ENCODE data around the gene TMPRSS6.
A peak's percentile ranks its signal among the peaks of the same experiment; 100 is the strongest.

Gene TMPRSS6

DNA sequence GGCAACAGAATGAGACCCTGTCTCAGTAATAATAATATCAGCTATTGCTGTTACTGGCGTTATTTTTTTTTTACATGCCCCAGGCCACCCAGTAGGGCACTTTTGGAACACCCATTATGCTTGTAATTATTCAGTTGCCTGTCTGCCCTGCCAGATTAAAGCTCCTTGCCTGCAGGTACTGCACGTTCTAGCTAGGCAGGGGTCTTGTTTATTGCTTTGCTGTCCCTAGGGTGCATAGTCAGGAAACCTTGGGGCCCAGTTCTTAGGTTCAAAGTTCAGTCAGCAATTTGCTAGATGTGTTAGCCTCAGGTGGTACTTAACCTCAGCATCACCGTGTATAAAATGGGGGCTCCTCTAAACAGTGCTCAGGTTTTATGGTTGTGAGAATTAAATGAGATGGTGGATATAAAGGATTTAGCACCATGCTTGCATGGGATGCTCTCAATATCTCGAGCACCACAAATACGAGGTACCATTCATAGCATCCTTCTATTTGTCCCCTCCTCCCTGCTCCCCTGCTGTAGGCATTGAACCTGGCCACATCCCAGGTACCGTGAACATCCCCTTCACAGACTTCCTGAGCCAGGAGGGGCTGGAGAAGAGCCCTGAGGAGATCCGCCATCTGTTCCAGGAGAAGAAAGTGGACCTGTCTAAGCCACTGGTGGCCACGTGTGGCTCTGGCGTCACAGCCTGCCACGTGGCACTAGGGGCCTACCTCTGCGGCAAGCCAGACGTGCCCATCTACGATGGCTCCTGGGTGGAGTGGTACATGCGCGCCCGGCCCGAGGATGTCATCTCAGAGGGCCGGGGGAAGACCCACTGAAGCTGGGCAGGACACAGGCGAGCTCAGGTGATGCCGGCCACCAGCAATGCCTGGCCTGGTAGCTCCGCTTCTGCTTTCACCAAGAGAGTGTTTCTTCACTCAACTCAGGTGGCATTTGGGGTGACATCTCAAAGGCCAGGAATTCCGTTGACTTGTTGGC, 80.5 kb downstream of the TMPRSS6 start:
- no peak for DNase-seq (ENCODE audit: low read depth)

DNA sequence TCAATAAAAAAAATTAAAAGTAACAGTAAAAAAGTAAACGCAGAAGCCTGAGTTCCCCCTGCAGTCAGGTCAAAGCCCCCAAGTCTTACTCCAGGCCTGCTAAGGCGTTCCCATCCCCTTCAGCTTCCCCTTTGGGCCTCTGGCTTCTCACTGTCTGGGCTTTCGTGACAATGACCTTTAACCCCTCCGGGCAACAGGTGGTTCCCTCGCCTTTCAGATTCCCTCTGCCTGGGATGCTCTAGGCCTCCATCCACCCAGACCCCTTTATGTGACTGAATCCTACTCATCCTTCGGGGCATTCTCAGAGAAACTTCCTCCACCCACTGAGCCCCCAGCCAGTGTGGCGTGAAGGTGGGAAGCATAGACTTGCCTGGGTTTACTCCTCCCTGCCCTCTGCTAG, 82.0 kb downstream of the TMPRSS6 start:
- no peak for DNase-seq (ENCODE audit: low read depth)

DNA sequence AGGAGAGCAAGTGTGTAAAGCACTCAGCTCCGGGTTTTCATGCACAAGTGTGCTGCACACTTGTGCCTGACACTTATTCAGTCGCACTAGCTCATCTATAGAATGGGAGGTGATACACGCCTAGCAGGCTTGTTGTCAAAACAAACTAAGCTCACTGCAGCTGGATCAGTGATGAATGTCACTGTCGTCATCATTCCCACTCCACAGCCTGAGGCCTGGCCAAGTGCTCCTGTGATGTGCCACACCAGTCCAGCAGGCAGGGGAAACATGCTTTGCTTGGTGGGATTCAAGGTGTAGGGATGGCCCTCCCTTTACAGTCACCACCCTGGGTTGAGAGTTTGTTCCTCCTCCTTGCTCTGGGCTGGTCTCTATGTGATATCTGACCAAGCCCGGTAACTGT, 83.2 kb downstream of the TMPRSS6 start:
- no peak for DNase-seq (ENCODE audit: low read depth)

DNA sequence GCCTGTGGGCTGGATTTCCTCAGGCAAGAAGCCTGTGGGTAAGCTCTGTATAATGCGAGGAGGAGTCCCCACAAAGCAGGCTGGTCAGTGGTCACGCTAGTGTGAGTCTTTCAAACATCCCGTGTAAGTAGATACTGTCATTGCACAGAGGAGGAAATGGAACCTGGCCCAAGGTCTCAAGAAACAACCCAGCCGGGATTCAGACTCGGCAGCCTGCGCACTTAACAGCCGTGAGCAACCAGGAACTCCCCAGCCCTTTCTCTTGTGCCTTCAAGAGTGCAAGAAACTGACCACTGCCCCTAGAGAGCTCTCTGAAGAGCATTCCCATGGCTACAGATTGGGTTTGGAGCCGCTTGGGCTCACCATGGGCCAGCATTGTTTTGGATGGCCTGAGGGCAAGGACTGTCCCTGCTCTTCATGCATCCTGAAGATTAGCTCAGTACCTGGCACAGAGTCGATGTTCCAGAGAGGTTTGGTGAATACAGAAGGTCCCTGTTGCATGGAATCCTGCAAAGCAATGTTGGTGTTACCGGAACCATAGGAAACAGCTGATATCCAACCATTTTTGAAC, 83.9 kb downstream of the TMPRSS6 start:
- DNase-seq (ENCODE audit: low read depth) = no peak

DNA sequence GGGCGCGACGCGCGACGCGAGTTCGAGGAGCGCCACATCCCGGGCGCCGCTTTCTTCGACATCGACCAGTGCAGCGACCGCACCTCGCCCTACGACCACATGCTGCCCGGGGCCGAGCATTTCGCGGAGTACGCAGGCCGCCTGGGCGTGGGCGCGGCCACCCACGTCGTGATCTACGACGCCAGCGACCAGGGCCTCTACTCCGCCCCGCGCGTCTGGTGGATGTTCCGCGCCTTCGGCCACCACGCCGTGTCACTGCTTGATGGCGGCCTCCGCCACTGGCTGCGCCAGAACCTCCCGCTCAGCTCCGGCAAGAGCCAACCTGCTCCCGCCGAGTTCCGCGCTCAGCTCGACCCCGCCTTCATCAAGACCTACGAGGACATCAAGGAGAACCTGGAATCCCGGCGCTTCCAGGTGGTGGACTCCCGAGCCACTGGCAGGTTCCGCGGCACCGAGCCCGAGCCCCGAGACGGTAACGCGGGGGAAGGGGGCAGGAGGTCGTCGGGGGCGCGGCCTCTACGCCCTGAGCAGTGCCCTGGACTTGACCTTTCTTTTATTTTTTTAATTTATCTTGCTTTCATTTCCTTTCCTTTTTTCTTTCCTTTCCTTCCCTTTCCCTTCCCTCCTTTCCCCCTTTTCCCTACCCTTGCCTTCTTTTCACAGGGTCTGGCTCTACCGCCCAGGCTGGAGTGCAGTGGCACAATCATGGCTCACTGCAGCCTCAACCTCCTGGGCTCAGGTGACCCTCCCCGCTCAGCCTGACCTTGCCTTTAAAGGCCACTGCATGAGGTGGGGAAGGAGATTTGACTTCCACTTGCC, 85.0 kb downstream of the TMPRSS6 start:
- DNase-seq (ENCODE audit: low read depth) = no peak

DNA sequence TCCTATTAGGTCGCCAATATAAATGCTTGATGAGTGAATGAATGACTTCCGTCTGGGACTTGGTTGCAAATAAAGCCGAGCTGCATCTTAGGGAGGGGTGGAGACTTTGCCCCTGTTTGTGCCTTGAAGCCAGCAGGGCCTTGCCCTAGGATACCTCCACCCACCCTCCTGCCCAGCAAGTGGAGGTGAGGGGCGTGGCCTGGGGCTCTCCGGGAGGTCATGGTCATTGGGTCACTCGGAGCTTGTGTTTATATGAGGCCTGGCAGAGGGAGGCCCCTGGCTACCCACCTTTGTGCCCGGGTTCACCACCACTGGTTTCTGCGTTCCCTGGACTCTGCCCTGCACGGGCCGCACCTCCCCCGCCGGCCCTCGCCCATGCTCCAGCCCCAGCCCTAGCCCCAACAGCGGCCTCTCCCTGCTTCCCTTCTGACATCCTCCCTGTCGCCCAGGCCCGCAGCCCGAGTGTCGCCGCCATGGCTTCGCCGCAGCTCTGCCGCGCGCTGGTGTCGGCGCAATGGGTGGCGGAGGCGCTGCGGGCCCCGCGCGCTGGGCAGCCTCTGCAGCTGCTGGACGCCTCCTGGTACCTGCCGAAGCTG, 85.7 kb downstream of the TMPRSS6 start:
- DNase-seq (ENCODE audit: low read depth) = no peak

DNA sequence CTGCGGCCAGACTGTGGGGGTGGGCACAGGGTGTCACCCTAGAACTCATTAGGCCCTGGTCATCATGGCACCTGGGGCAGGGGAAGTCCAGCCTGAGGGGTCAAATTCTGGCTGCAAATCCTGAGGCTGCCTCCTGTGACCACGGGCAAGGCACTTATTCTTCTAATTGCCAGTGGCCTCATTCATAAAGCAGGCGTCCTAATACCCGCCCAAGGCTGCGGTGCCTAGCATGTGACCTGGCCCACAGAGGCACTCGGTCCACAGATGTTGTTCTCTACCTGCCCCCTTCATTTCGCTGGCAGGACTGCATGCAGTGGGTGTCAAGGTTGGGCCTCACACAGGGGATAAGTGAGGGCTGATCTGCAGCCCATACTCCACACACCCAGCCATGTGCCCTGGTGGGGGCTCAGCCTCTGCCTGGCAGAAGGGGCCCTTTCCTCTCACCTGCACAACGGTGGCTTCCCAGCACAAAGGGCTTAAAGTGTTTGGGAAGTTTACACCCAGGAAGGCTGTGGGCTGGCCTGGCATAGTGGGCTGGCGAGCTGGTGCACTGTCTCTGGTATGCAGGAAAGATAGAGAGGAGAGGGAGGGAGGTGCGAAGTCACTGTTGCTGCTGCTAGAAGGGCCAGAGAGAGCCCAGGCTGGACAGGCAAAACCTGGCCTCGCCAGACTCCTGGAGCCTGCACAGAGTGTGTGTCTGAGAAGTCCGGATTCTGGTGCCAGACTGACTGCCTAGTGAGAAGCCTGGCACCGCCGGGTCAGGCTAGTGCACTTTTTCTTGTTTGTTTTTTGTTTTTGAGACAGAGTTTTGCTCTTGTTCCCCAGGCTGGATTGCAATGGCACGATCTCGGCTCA, 86.8 kb downstream of the TMPRSS6 start:
- DNase-seq (ENCODE audit: low read depth) = no peak

DNA sequence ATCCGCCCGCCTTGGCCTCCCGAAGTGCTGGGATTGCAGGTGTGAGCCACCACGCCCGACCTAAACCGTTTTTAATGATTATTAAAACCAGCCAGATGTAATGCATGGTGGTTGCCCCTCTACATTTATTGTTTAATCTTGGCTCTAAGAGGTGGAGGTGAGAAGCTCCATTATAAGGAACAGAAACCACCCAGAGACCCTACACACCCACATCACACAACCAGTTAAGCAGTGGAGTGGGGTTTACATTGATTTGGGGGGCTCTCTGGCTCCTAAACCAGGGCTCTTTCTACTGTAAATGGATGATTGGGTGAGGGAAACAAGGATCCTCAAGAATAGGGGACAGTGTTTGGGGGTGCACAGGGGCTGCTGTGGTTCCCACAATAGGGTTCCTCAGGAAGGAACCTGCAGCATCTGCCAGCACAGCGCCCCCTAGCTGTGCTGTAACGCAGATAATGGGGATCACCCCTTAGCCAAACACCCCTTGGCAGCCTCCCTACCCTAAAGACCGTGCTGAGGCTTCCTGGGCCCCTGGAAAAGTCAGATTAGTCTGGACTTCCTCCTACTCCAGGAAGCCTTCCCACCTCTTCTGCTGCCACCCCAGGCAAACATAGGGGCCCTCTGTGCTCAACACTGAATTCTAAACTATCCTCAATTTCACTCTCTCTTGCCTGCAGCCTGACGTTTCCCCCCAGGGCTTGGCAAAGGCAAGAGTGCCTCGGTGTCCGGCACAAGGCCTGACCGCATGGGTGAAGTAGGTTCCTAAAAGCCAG, 87.6 kb downstream of the TMPRSS6 start:
- peak; percentile 42 for DNase-seq (ENCODE audit: low read depth)

DNA sequence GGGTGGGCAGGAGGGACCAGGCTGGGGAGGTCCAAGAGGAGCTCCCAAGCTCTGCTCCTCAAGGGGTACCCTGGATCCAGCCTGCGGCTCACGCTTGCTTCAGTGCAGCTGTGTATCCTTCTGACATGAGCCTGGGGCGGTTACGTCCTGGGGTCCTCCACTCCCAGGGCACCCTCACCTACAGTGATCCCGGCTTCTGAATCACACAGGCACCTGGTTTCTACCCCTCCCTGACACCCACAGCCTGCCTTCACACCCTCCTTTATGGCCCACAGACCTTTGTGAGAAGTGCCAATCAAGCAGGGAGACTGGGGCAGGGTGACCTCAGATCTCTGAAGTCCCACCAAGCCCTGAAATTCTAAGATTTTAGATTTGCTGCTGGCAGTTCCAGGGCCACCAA, 88.5 kb downstream of the TMPRSS6 start:
- DNase-seq (ENCODE audit: low read depth) = no peak

DNA sequence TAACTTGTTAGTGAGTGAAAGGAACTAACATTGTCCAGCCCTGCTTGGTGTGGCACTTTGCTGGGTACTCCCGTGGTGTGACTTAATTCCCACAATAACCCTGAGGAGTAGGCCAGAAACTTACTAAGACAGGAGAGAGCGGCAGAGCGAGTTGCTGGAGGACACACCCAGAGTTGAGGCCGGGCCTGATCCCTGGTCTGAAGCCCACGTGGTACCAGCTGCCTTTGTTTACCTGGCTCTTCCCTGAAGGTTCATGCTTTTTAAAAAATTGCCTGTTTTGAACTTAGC, 89.4 kb downstream of the TMPRSS6 start:
- DNase-seq (ENCODE audit: low read depth) = no peak

DNA sequence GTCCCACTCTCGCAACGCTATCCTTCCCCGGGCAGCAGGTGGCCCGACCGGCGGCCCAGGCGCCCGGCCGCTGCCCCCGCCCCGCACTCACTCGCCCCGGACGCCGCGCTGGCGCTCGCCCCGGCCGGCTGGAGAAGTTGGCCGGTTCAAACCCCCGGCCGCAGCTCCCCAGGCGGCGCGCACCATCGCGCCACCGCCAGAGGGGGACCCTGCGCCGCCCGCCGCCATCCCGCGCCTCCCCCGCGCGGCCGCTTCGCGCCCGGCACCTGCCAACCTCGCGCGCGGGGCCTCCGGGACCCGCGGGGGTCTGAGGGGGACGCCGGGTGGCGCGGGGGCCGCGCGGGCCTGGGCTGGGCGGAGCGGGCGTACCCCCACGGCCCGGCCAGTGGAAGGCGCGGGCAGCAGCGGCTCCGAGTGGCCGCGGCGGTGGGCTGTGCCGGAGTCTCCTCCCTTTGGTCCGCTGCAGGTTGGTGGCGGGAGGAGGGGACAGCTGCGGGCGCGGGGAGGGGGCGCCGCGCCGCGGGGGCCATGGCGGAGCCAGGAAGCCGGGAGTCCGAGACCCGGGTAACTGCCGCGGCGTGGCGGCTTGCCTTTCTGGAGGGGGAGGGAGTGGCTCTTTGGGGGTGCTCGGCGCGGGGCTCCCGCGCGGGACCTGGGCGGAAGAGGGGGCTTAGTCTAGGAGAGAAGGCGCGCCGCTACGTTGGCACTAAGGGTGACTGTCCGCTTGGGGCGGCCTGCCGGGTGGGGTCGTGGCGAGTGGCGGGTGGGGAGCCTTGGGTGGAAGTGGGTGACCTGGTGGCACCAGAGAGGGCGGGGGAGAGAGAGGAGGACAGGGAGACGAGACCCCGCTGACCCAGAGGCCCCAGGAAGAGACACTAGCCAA, 90.0 kb downstream of the TMPRSS6 start, which contains the start of the genes MPST and TST:
TSS of gene MPST (plus strand) at position 434 of the 883 bp plus-strand sequence. CDS start at position 529, 95 bp downstream.
TSS of gene TST (minus strand) at position 139 of the 883 bp plus-strand sequence. CDS start 715 bp downstream, outside the sequence.
- DNase-seq (ENCODE audit: low read depth) = peak; percentile 9

DNA sequence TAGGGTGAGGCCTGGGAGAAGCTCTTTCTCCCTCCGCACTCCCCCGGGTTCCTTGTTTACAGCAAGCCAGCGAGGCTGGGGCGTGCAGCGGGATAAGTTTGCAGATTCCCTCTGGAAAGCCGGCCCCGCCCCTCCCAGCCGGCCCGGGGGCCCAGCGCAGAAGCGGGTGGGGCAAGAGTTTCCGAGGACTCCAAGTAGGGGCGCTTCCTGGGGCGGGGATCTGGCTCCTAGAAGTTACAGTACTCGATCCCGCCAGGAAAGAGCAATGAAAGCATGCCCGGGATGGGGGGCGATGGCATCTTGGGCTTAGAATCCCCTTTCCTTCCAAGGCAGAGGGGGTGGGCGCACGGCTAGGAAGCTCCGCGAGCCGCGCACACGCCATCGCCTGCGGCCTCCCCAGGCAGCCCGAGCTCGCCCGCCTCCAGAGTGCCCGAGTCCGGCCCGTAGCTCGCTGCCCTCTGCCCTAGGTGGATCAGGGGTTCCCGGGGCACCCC, 90.7 kb downstream of the TMPRSS6 start:
- DNase-seq (ENCODE audit: low read depth) = no peak

DNA sequence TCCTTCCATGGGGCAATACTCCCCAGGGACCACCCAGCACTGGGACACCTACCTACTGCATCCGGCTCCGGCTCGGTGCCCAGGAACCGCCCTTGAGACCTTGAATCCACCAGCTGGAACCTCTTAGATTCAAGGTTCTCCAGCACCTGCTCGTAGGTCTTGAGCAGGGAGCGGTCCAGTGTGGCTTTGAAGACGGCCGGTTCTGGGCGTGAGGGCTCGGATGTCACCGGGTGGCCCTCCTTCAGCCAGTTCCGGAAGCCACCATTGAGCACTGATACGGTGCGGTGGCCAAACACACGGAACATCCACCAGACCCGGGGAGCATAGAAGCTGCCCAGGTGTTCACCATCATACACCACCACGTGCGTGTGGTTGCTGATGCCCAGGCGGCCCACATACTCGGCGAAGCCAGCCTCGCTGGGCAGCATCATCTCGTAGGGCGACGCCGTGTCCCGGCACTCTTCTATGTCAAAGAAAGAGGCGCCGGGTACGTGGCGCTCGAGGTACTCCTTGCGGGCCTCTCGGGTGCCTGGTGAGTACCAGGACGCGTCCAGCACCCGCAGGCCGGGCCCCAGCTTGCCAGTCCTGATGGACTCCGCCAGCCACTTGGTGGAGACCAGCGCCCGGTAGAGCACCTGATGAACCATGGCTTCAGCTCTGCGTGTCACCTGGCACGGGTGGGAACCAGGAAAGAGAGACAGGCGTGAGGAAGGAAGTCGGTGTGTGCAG, 91.3 kb downstream of the TMPRSS6 start:
- no peak for DNase-seq (ENCODE audit: low read depth)

DNA sequence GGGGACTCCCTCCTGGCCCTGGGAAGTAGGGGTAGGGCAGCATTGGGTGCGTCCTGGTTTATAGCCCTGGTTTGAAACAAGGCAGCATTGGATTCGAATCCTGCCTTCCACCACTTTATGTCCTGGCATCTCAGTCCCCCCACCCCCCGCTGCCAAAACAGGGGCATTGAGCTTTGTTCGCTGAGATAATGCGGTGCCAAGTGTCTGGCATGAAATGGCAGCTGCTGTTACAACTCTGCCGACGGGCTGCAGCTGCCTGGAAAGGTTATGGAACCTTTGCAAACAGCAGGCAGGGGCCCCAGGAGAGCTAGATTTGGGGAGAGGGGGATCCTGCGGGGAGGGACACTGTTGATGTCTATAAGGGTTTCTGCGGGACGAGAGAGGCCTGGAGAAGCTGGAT, 92.2 kb downstream of the TMPRSS6 start:
- DNase-seq (ENCODE audit: low read depth) = no peak

DNA sequence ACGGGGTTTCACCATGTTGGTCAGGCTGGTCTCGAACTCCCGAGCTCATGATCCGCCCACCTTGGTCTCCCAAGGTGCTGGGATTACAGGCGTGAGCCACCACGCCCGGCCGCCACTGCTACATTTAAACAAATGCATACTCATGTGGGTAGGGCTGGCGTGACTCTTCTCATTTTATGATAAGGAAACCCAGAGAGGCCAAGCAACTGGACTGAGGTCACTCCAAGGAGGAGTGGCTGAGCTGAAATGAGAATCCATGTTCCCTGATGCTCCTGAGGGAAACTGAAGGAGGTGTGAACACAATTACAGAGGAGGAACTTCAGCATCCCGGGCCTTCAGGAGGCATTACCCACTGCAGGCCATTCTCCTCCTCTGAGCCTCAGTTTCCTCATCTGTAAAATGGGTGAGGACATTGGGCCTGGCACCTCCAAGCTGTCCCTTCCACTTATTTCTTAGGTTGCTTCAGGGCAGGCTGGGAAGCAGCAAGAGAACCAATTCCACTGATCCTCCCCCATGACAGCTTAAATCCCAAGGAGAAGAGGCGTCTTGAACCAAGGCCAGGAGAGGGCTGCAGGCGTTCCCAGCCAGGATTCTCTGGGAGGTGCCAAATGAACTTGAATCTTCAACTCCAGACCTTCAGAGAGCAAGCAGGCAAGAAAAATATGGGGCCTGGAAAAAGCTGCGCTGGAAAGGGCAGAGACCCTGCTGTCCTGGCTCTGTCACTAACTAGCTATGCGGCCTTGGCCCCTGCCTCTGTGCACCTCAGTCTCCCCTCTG, 93.2 kb downstream of the TMPRSS6 start:
- DNase-seq (ENCODE audit: low read depth) = no peak

DNA sequence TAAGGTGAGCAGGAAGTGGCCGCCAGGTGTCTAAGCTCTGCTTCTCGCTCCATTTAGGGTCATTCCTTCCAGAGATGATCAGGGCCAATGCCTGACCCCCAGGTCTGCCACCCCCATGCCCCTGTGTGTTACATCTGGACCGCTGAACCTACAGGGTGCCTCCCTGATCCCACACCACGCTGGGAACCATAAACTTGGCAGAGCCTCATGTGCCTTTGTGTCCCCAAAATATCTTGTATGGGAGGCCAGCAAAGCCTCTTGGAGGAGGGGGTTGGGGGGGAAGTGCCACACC, 94.0 kb downstream of the TMPRSS6 start:
- no peak for DNase-seq (ENCODE audit: low read depth)

All from activated T-helper 9 cell treated with anti-CD3 and anti-CD28 coated beads, Interleukin-2, amount 50 U/mL, for 16 hours (primary cell).